GM23338 (cell line): ENCODE results near the gene ZNF536. TPM values are rescaled to one million over a fixed set of nuclear protein-coding genes. Genes with fewer than 3 reads are reported as not detected.

Experiments used
- ATAC-seq: fragments of 200-7000 bp; cut with Tn5 transposase; 3 replicates; pipeline ENCODE4 v1.9.1; 2020
- DNase-seq: peaks from one replicate; pipeline ENCODE4 v3.0.0-alpha.2; 2015; ENCODE audit warnings: low spot score
- H2AFZ ChIP-seq: fragments of 200-600 bp; sonication (generic); 2 replicates; pipeline ENCODE4 v1.8.0; 2016; ENCODE audit warnings: antibody characterized with exemption, mild to moderate bottlenecking, moderate library complexity
- H3F3A ChIP-seq: fragments of 200-600 bp; sonication (generic); replicated peaks from 2 replicates; pipeline ENCODE4 v1.8.0; 2017; ENCODE audit warnings: antibody characterized with exemption, mixed run types, low read depth
- H3K27ac ChIP-seq: fragments of 200-600 bp; sonication (generic); 2 replicates; pipeline ENCODE4 v1.6.1; 2016; ENCODE audit warnings: low read depth
- H3K27me3 ChIP-seq: fragments of 200-600 bp; sonication (generic); 2 replicates; pipeline ENCODE4 v1.8.0; 2016; ENCODE audit warnings: mild to moderate bottlenecking, mixed run types, moderate library complexity; ENCODE audit not compliant: insufficient read depth
- H3K36me3 ChIP-seq: fragments of 200-600 bp; sonication (generic); 2 replicates; pipeline ENCODE4 v1.8.0; 2016; ENCODE audit warnings: mild to moderate bottlenecking; ENCODE audit not compliant: insufficient read depth
- H3K4me1 ChIP-seq: fragments of 200-600 bp; sonication (generic); 2 replicates; pipeline ENCODE4 v1.8.0; 2016; ENCODE audit warnings: mild to moderate bottlenecking, moderate library complexity; ENCODE audit not compliant: insufficient read depth
- H3K4me2 ChIP-seq: fragments of 200-600 bp; sonication (generic); 2 replicates; pipeline ENCODE4 v1.7.1; 2017; ENCODE audit warnings: mixed run types
- H3K4me3 ChIP-seq: fragments of 200-600 bp; sonication (generic); 2 replicates; pipeline ENCODE4 v1.6.1; 2016; ENCODE audit warnings: mixed run types
- H3K79me2 ChIP-seq: fragments of 200-600 bp; sonication (generic); replicated peaks from 2 replicates; pipeline ENCODE4 v1.8.0; 2017; ENCODE audit warnings: mild to moderate bottlenecking; ENCODE audit not compliant: insufficient read depth
- H3K9me2 ChIP-seq: fragments of 200-600 bp; sonication (generic); 2 replicates; pipeline ENCODE4 v1.8.0; 2017; ENCODE audit not compliant: insufficient read depth
- H4K20me1 ChIP-seq: fragments of 200-600 bp; sonication (generic); replicated peaks from 2 replicates; pipeline ENCODE4 v1.8.0; 2017; ENCODE audit warnings: mild to moderate bottlenecking; ENCODE audit not compliant: insufficient read depth
- H3K27ac Mint-ChIP-seq: 2 replicates; pipeline ENCODE4 v1.8.0; 2020; ENCODE audit warnings: inconsistent platforms, mild to moderate bottlenecking, moderate library complexity, mixed read lengths
- H3K27me3 Mint-ChIP-seq: 3 replicates; pipeline ENCODE4 v1.8.0; 2022; ENCODE audit warnings: low read depth, mild to moderate bottlenecking, moderate library complexity, mixed read lengths, inconsistent platforms; ENCODE audit not compliant: insufficient read depth, poor library complexity
- H3K36me3 Mint-ChIP-seq: 3 replicates; pipeline ENCODE4 v1.8.0; 2021; ENCODE audit warnings: low read depth, mild to moderate bottlenecking, inconsistent platforms, moderate library complexity, mixed read lengths
- H3K4me1 Mint-ChIP-seq: 3 replicates; pipeline ENCODE4 v1.8.0; 2020; ENCODE audit warnings: mild to moderate bottlenecking, inconsistent platforms, mixed read lengths
- H3K4me3 Mint-ChIP-seq: 3 replicates; pipeline ENCODE4 v1.8.0; 2021; ENCODE audit warnings: moderate library complexity, mild to moderate bottlenecking, inconsistent platforms, mixed read lengths
- H3K9me3 Mint-ChIP-seq: 3 replicates; pipeline ENCODE4 v1.8.0; 2020; ENCODE audit warnings: moderate library complexity, mild to moderate bottlenecking, inconsistent platforms, mixed read lengths
- CREB1 ChIP-seq: fragments of 250-450 bp; sonication (Bioruptor Pico); IDR thresholded peaks from 2 replicates; pipeline ENCODE4 v1.5.0; 2020; ENCODE audit warnings: low read depth, mild to moderate bottlenecking, moderate library complexity
- CTCF ChIP-seq, 2 experiments: fragments of 200-600 bp in 1 of 2; sonication (generic) in 1 of 2; conservative IDR thresholded peaks; 2 replicates each; pipeline versions ENCODE4 v1.5.1 to v1.6.1; 2016 to 2017; ENCODE audit warnings: antibody characterized with exemption in 2 of 2, low read depth in 2 of 2, mild to moderate bottlenecking in 2 of 2, moderate library complexity in 1 of 2
- EZH2phosphoT487 ChIP-seq: fragments of 200-600 bp; sonication (generic); IDR thresholded peaks from one replicate; pipeline ENCODE4 v1.8.1; 2018; ENCODE audit warnings: antibody characterized with exemption; ENCODE audit not compliant: unreplicated experiment
- JUNB ChIP-seq: IDR thresholded peaks from one replicate; pipeline ENCODE4 v1.6.1; 2016; ENCODE audit warnings: antibody characterized with exemption; ENCODE audit not compliant: unreplicated experiment
- POLR2AphosphoS5 ChIP-seq: IDR thresholded peaks from 2 replicates; pipeline ENCODE4 v1.6.1; 2016; ENCODE audit warnings: antibody characterized with exemption, low read depth
- REST ChIP-seq: IDR thresholded peaks from one replicate; pipeline ENCODE4 v1.6.1; 2018; ENCODE audit warnings: antibody characterized with exemption; ENCODE audit not compliant: unreplicated experiment
- STAT1 ChIP-seq: IDR thresholded peaks from one replicate; pipeline ENCODE4 v1.6.1; 2016; ENCODE audit warnings: antibody characterized with exemption; ENCODE audit not compliant: unreplicated experiment
- ZNF114 ChIP-seq: fragments of 250-450 bp; sonication (Bioruptor Pico); IDR thresholded peaks from 2 replicates; pipeline ENCODE4 v1.5.0; 2020; ENCODE audit warnings: mild to moderate bottlenecking, moderate library complexity
- ZNF331 ChIP-seq: fragments of 250-450 bp; sonication (Bioruptor Pico); IDR thresholded peaks from 2 replicates; pipeline ENCODE4 v1.5.0; 2020; ENCODE audit warnings: low read depth, mild to moderate bottlenecking, moderate library complexity
- polyA plus RNA-seq: library from polyadenylated mRNA; unstranded; fragments of >200 nt; fragmentation: Nextera tagmentation; extraction: Ambion mirVana; gene quantifications from 2 replicates; pipeline ENCODE4 v1.2.1, GENCODE V29; 2016
- total RNA-seq: library from RNA; depleted of rRNA; stranded (reverse); fragments of >200 nt; shearing (Covaris generic); gene quantifications from 2 replicates; pipeline ENCODE4 v1.2.3, GENCODE V29; 2014
- TF ChIP-seq, protein P1 (sequence below): IDR thresholded peaks from 2 replicates; pipeline ENCODE4 v1.6.1; 2016; ENCODE audit warnings: antibody characterized with exemption

ZNF536 gene
- total and polyA plus RNA-seq, 2 experiments from 2014 or later: 0.07 TPM; not detected in 1

DNA sequence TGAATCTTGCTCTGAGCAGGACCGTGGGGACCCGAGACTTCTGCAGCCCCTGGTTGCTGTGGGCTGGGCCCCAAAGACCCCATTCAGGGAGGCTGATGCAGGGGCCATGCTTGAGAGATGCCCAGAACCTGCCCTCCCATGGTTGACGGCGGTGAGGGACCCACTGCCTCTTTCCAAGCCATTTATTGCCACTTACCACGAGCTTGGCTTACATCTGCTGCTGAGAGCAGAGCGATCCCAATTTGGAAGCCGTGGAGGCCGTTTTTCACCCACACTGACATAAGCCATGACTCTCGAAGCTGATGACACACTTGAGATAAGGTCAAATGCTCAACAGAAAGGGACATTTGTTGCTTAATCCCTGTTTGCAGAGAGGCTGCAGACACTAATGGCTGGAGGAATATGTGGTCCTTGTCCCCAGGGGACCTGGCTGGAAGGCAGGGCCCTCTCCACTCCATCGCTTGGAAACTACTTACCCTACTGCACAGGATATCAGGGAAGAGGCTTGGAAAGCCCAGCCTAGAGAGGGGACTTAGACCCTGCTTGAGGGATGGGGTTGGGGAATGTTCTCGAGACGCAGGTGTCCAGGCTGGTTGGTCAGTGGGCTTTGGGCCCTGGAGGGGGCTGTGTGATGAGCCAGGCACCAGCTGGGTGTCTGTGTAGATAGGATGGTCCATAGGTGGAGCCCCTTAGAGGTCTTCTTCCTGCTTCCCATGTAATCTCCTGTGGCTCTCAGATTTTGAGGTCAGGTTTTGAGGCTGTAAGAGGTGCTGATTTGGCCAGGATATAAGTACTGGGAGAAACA lies 15.3 kb downstream of the ZNF536 start:
- no peaks in the 10 kb centered on the region for H3K36me3 ChIP-seq
- TF ChIP-seq EZH2phosphoT487: no peak
- no peak for TF ChIP-seq CREB1
- no peak for TF ChIP-seq STAT1
- H3K4me2 ChIP-seq: no peak overlapping the region
- H3K27me3 ChIP-seq: no peaks in the 10 kb centered on the region
- H3K27ac ChIP-seq: no peak overlapping the region
- no peaks in the 10 kb centered on the region for H3F3A ChIP-seq
- H3K9me2 ChIP-seq: no peaks in the 10 kb centered on the region; the same call in 1 of the 2 replicates
- no peak for ATAC-seq
- H3K4me1 ChIP-seq: peaks cover 14% of the 10 kb centered on the region
- no peak overlapping the region for H2AFZ ChIP-seq
- no peaks in the 10 kb centered on the region for H3K79me2 ChIP-seq
- H3K36me3 Mint-ChIP-seq: no peaks in the 10 kb centered on the region
- H3K27me3 Mint-ChIP-seq: peaks cover 10% of the 10 kb centered on the region
- H3K27ac Mint-ChIP-seq: no peak overlapping the region
- no peak overlapping the region for H3K4me3 Mint-ChIP-seq
- DNase-seq: no peak
- no peaks in the 10 kb centered on the region for H3K9me3 Mint-ChIP-seq
- no peaks in the 10 kb centered on the region for H4K20me1 ChIP-seq
- H3K4me3 ChIP-seq: no peak overlapping the region
- H3K4me1 Mint-ChIP-seq: peaks cover 20% of the 10 kb centered on the region

DNA sequence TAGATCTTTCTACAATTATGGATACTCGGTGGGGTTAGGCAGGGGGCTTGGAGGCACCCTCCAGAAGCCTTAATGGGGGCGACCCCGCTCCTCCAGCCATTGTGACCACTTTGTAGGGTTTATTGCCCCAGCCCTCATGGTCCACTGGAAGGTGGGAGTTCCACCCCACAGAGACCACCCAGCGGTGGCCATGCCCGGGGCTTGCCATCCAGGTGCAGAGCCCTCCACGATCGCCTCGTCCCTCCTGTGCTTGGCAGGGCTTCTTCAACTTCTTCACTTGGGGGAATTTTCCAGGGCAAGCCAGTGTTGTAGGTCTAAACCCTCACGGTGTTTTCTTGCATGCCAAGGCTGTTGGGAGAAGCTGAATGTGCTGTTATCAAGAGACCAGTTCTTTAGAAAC lies 16.1 kb downstream of the ZNF536 start:
- DNase-seq (no peak), ATAC-seq (no peak)
- Histone ChIP-seq H3K4me1 (peaks cover 22% of the 10 kb centered on the region), H3K27me3 (no peaks in the 10 kb centered on the region), H3K27ac (no peak overlapping the region), H3K4me2 (no peak overlapping the region), H3K36me3 (no peaks in the 10 kb centered on the region), H4K20me1 (no peaks in the 10 kb centered on the region), H2AFZ (no peak overlapping the region), H3K79me2 (no peaks in the 10 kb centered on the region), H3K9me2 (no peaks in the 10 kb centered on the region; the same call in 1 of the 2 replicates), H3F3A (no peaks in the 10 kb centered on the region), H3K4me3 (no peak overlapping the region)
- Mint-ChIP-seq H3K27me3 (peaks cover 10% of the 10 kb centered on the region), H3K9me3 (no peaks in the 10 kb centered on the region), H3K36me3 (no peaks in the 10 kb centered on the region), H3K4me1 (peaks cover 28% of the 10 kb centered on the region), H3K27ac (no peak overlapping the region), H3K4me3 (no peak overlapping the region)
- TF ChIP-seq JUNB: no peak
- no peak for TF ChIP-seq ZNF114
- TF ChIP-seq ZNF331 (CRISPR knock-in tag): no peak
- TF ChIP-seq, protein P1, sequence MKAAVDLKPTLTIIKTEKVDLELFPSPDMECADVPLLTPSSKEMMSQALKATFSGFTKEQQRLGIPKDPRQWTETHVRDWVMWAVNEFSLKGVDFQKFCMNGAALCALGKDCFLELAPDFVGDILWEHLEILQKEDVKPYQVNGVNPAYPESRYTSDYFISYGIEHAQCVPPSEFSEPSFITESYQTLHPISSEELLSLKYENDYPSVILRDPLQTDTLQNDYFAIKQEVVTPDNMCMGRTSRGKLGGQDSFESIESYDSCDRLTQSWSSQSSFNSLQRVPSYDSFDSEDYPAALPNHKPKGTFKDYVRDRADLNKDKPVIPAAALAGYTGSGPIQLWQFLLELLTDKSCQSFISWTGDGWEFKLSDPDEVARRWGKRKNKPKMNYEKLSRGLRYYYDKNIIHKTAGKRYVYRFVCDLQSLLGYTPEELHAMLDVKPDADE: no peak
- no peak for TF ChIP-seq EZH2phosphoT487
- no peak for TF ChIP-seq POLR2AphosphoS5
- no peak for TF ChIP-seq REST
- TF ChIP-seq CTCF (conservative IDR thresholded peaks at IDR 0.05; ENCODE audit: low read depth in 2 of 2): no peak
